NCI-H1105 treated with DMSO at 0.1 percent for 48 hours (cell line): ENCODE data around the gene SLC16A3.
"Not testable (repeated sequence)": the region's sequence is repeated elsewhere in the genome, so short reads cannot be mapped to it uniquely, and the experiment has no call there.

Experiments
- DNase-seq: peaks from one replicate; lab custom pipeline; 2025; lab: John Stamatoyannopoulos, UW

The SLC16A3 gene

DNA sequence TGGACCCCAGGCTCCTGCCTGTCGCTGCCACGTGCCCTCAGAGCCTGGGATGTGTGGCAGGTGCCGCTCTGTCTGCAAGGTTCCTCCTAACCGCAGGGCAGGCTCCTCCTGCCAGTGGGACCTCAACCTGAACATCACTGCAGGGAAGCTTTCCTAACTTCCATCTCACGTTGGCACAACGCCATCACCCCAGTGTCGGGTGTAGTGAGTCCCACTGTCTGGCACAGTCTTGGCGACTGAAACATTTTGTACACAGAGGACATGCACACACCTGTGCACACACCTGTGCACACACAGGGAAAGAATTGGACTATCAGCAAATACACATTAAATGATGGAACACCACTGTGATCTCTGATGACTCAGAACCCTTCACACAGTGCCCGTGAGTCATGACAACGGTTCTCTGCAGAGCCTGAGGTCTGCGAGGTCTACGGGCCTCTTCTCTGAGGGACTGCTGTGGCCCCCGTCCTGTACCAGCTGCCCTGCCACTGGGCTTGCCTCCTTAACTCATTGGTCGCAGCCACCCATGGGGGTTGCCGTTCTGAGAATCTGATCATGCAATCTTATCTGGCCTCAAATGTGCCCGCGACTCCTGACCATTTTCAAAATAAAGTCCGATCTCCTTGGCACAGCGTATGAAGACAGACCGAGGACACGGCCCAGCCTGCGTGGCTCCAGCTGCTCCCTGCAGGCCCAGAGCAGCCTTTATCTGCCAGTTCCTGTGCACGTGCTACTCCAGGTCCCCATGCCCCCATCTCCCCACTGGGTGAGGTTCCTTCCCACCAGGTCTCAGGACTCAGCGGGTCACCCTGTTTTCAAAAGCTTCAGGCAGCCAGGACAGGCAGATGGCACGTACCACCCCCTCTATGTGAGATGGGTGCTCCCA is 23.8 kb upstream of the SLC16A3 start:
- DNase-seq: no peak

DNA sequence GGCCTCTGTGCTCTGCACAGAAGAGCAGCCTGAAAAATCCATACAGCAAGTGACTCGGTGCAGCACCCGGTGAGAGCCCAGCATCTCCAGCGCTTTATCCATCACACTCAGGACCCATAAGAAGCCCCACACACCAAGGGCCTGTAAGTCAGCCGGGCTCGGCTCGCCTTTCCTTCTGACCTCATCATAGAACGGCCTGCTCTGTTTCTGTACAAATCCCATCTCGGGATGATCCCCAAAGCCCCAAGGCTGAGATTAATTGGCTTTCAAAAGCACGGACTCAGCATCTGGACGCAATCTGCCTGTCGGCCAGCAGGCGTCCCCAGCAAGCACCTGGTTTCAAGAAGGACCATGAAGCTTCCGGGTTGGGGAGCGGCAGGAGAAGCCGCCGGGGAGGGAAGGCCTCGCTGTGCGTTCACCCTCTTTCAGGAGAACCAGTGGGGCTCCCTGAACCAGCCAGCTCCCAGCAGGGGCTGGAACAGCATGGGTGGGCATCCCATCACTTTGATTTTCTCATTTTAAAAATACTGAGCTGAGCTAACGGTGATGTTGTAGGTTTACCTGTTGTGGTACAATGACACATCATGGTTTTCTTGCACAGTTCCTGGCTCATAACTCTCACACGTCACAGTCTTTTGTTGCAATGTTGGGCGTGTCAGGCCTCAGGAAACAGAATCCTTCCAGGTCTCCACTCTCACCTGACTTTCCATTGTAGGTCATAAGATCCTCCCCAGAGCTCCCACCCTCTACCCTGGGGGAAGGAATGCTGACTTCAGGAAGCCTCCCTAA is 22.9 kb upstream of the SLC16A3 start:
- DNase-seq: peak; percentile 64

DNA sequence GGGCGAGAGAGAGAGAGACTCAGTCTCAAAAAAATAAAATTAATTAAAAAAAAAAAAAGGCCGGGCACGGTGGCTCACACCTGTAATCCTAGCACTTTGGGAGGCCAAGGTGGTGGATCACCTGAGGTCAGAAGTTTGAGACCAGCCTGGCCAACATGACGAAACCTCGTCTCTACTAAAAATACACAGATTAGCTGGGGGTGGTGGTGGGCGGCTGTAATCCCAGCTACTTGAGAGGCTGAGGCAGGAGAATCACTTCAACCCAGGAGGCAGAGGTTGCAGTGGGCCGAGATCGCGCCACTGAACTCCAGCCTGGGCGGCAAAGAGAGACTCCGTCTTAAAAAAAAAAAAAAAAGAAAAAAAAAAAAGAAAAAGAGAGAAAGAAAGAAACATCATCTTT is 18.2 kb upstream of the SLC16A3 start:
- DNase-seq: not testable (repeated sequence)

DNA sequence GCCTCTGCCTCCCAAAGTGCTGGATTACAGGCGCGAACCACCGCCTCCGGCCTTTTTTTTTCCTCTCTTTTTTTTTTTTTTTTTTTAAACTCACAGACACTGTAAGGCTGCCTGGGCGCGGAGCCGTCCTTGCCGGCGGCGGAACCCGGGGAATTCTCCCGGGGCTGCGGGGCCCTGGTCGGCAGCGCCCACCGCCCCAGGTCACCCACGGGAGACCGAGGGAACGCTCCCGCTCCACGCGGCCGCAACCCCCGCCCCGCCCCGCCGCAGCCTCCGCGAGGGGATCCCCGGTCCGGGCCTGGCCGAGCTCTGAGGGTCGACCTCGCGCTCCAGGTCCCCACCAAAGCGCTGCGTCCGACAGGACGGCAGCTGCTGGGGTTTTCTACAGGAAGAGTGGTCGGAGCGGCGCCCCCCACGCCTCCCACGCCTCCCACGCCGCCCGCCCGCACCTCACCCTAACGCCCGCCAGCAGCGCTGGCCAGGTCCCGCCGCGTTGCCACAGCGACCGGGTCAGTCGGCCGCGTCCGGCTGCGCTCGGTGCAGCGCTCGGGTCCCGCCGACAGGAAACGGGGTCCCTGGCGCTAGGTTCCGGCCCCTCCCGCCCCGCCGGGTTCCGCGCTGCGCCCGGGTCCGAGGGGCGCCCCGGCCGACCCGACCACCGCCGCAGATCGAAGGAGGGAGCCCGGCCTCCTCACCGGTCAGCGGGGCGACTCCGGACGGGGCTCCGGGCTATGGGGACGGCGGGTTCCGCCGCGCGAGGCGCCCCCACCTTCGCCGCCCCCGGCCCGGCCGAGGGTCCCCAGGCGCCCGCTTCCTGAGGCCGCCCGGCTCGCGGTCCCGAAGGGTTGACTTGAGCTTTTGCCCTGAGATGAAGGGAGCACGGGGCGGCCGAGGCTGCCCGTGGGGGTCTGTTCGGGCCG is 16.3 kb upstream of the SLC16A3 start, which contains the start of gene CCDC57:
TSS of gene CCDC57 (minus strand) at position 512 of the 920 bp plus-strand sequence. CDS start 10,898 bp downstream, outside the sequence.
- peak; percentile 41 for DNase-seq

DNA sequence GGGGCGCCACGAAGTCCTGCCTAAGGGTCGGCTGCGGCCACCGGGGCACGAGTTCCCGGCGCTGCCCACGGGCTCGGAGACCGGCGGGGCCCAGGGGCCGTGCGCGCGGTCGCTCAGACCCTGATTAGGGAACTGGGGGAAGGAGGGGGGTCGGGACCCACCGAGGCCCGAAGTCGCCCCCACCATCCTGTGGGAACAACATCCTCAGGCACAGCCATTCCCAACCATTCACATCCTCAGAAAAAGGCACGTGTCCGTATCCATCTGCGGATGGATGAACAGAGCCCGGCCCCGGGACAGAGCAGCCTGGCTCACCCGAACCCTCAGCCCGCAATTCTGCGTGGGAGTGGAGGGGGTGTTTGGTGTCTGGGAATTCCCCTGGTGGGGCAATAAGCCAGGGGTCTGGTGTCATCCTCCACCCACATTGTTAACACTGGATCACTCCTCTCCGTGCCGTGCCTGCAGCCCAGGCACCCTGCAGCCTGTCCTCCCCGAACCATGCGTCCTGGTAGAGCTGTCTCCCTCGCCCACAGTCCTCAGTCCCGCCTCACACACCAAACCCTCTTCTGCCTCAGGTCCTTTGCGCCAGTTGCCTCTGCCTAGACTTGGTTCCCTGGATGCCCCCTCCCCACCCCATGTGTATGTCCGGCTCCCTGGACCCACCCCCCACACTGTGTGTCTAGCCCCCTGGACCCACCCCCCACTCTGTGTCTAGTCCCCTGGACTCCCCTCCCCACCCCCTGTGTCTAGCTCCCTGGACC is 15.4 kb upstream of the SLC16A3 start:
- peak; percentile 22 for DNase-seq

DNA sequence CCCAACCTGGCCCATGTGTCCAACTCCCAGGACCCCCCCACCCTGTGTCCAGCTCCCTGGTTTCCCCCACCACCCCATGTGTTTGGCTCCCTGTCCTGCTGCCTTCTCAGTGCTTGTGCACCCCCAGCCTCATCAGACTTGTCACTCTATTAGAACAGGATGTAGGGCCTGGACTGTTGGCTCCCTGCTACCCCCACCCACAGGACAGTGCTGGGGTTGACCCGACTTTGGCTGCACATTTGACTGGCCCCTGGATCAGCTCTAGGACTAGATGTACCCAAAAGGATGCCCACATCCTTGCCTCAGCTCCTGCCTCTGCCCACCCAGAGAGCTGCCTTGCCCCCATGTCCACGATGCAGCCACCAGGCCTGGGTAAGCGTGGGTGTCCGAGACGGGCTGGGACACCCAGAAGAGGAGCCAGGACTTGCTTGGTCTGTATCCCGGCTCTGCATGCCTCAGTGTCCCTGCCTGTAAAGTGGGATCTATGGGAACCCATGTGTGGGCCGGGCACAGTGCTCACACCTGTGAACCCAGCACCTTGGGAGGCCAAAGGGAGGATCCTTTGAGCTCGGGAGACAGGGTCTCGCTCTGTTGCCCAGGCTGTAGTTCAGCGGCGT is 14.7 kb upstream of the SLC16A3 start:
- no peak for DNase-seq

DNA sequence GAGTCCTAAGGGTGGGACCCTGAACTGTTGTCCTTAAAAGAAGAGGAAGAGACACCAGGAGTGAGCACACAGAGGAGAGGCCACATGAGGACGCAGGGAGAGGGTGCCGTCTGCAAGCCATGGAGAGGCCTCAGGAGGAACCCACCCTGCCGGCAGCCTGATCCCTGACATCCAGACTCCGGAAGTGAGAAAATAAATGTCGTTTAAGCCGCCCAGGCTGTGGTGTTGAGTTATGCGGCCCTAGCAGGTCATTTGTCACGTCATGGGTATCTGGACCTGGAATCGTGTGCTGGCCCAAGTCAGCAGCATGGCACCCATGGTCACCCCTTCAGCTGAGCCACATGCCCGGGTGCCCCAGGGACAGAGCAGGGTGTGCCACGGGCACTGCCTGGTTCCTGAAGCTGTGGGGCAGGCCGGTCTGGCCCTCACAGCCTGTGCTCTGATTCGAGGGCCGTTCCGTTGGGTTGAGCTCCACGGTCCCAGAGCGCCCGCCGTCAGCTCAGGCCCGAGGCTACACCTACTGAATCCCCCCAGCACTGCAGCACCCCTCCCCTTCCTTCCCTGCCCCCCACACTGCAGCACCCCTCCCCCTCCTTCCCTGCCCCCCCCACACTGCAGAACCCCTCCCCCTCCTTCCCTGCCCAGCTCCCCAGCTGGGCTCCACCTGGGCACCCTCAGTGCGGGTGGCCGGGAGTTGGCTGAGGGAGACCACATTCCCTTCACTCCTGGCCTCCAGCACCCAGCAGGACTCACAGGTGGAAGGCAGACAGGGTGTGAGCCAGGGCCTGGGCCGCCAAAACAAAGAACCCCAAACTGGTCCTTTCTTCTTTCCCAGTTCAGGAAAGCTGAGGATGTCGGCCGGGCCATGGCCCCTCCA is 13.5 kb upstream of the SLC16A3 start:
- no peak for DNase-seq

DNA sequence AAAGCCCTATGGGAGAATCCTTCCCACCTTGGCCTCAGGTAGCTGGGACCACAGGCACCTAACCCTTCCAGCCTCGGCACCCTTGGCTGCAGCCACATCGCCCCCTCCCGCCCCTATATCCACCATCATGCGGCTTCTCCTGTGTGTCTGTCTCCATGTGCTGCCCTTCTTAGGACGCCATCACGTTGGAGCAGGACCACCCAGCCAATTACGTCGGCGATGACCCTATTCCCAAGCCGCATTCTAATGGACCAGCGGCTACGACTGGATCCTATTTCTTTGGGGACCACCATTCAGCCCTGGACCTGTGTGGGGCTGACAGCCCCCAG is 12.9 kb upstream of the SLC16A3 start:
- no peak for DNase-seq

DNA sequence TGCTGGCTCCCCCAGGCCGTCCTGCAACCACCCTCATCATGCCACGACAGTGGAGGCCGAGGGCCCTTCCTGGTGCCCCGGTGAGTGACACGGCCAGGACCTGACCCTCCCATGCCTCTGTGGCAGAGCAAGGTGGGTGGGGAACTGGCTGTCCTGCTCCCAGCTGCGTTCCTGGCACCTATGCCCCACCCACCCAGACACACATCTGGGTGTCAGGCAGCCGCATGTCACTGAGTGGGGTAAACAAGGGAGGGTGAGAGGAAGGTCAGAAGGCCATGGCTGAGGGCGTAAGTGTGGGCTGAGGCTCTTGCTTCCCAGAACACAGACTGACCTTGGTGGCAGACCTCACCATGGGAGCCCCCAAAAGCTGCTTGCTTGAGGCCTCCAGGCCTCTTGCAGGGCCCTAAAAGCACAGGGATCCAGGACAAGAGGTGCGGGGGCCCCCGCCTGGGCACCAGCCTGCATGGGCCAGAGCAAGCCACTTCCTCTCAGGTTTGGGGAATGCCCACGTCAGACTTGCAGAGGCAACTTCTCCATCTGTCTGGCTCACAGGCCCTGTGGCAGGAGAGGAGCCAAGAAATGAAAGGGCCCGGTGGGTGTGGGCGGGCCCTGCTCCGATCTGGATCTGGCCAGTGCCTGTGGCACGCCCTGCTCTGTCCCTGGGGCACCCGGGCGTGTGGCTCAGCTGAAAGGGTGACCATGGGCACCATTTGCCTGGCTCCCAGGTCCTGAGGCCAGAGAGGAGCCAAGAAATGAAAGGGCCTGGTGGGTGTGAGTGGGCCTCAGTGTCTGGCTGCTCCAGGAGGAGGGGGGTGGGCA is 12.3 kb upstream of the SLC16A3 start:
- DNase-seq: no peak

DNA sequence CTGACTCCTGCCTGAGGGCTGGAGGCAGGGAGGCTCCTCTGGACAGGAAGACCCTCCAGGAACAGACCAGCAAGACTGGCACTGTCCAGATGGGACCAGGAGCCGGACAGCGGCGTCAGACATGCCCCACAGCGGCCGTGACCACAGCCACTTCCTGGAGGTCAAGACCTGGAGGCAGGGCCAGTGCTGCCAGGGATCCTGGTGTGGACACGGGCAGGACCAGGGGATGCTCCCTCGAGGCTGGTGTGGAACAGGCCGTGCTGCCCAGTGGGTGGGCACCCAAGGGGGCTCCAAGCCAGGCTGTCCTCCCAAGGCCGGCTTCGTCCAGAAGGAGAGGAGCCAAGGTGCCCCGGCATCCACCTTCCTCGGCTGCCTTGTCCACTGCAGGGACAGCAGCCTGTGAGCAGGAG is 11.7 kb upstream of the SLC16A3 start:
- DNase-seq: no peak

DNA sequence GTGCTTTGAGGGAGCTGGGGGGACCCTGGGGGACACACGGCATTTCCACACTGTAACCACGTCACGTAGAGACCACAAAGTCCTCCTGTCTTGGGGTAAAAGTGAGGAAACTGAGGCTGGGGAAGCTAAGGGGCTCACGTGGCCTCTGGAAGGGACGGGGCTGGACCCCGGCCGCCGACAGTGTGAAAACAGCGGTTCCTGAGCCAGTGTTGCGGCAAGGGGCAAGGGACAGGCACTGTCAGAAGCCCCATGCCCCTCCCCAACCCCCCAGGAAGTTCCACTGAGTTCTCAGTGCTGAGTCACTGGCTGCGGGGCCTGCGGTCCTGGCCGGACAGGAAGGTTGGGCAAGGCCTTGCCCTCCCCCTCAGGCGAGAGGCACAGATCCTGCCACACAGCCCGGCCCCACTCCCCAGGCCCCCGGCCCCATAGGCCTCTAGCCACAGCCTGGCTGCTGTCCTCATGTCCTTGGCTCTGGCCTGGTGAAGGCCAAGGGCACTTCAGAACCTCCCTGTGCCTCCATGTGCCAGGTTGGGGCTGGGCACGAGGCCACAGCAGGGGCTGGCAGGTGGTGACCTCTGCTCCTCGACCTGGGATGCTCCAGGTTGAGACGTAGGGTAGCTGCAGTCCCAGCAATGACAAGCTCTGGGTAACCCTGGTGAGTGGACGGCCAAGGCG is 11.2 kb upstream of the SLC16A3 start:
- no peak for DNase-seq

DNA sequence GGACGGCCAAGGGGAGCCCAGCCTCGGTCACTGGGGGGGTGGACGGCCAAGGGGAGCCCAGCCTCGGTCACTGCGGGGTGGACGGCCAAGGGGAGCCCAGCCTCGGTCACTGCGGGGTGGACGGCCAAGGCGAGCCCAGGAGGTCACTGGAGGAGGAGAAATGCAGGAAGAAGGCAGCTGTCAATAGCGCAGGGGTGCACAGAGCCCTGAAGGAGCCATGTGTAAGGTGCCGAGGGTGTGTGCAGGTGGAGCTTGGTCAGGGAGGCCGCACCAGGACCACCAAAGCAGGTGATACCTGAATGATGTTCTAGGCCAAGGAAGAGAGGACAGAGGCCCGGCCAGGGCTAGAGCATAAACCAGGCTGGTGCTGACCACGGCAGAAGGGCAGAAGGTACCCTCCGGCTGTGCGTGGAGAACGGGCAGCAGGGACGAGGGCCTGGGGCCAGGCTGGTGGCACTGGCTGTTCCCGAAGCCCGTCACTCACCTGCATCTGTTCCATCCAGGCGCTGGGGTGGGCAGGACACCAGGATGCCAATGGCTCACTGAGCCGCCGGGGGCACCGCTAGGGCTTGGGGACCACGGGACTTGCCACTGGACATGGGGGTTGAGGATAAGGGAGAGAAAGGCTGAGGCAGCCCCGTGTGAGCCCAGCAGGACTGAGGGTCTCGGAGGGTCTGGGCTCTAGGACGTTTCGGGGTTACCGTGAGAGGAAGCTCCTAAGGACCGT is 10.3 kb upstream of the SLC16A3 start:
- no peak for DNase-seq

DNA sequence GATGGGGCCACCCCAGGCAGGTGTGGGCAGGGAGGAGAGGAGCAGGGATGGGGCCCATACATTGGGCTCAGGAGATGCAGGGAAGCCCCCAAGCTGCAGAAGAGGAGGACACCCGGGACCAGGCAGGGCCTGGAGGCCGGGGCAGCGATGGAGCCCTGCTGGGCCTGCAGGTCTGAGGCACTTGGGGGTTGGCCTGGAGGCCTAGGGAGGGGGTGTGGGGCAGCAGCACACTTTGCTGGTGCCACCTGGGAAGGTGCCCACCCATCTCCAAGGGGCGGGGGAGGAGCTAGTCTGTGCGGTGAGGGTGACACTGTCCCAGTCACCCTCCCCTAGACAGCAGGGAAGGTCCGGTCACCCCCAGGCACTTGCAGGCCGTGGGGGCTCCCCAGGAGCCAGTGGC is 9.8 kb upstream of the SLC16A3 start:
- DNase-seq: no peak

DNA sequence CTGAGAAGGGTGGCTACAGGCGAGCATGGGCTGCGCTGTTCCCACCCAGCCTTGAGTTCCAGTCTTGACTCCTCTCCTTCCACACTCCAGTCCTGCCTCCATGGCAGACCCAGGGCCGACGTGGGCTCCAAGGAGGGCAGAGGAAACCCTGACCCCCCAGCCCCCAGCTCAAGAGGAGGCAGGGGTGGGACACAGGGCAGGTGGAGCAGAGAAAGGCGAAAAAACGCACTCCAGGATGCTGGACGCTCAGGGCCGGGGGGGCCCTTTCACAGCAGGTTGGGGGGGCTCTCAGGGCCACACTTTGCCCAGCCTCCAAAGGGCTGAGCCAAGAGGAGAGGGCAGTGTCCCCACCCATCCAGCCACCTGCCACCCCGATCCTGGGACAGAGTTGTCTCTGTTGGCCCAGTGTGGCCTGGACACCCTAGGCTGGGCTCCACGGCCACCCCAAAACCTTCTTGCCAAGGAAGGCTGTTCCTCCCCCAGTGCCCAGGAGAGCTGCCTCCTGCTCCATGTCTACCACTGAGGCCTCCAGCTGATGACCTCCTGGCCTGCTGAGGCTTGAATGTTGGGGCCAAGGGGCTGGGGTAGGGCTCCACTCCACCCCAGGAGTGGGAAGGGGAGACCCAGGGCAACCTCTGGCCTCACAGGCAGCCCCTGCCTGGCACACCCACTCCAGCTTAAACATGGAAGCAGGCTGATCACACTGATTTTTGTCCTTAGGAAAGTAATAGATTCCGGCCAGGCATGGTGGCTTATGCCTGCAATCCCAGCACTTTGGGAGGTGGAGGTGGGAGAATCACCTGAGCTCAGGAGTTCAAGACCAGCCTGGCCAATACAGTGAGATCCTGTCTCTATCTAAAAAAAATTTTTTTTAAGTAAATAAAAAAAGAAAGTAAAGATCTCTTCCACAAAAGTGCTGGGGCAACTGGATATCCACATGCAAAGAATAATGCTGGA is 8.8 kb upstream of the SLC16A3 start:
- DNase-seq: no peak

DNA sequence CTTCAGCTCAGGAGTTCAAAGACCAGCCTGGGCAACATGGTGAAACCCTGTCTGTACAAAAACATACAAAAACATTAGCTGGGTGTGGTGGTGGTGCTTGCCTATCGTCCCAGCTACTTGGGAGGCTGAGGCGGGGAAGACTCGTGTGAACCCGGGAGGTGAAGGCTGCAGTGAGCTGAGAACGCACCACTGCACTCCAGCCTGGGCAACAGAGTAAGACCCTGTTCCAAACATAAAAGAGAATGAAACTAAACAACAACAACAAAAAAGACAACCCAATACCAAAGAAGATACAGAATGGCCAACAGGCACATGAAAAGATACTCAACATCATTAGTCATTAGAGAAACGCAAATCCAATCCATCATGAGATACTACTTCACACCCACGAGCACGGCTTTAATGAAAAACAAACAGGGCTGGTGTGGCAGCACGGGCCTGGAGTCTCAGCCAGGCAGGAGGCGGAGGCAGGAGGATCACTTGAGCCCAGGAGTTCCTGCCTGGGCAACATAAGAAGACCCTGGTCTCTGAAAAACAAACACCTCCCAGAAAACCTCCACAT is 7.4 kb upstream of the SLC16A3 start:
- no peak for DNase-seq

DNA sequence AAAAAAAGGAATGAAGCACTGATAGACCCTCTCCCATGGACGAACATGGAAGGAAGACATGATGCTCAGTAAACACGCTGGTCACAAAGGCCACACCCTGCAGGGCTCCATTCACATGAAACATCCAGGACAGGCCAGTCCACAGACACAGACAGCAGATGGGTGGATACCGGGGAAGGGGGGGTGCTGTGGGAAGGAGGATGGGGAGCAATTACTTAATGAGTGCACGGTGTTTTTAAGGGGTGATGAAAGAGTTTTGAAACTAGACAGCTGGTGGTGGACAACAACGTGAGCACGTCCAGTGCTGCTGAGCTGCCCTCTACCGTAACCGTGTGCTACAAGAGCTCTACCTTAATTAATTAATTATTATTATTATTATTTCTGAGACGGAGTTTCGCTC is 6.0 kb upstream of the SLC16A3 start:
- no peak for DNase-seq
